Prostate gland (tissue), 2 donors: ENCODE results near the gene ABCC8.

Source experiments
- CTCF ChIP-seq, 4 experiments: fragments of 200-600 bp in 2 of 4; fragments of 450-650 bp in 2 of 4; sonication (generic) in 2 of 4; IDR thresholded peaks; 1 replicate in 3 of 4; 2 replicates in 1 of 4; pipeline ENCODE4 v1.5.1; 2016 to 2019; ENCODE audit warnings: antibody characterized with exemption in 4 of 4, mild to moderate bottlenecking in 2 of 4, moderate library complexity in 2 of 4
- POLR2A ChIP-seq: fragments of 450-650 bp; IDR thresholded peaks from one replicate; pipeline ENCODE4 v1.6.1; 2016; ENCODE audit warnings: antibody characterized with exemption, mild to moderate bottlenecking
- POLR2AphosphoS5 ChIP-seq: sonication (generic); formaldehyde crosslinking; IDR thresholded peaks from one replicate; pipeline ENCODE4 v1.6.1; 2017; ENCODE audit warnings: antibody characterized with exemption

GRCh38 chr11:17468122-17468521, 8.5 kb downstream of the ABCC8 start:
- TF ChIP-seq POLR2A, result no peak
- no peak for TF ChIP-seq CTCF (IDR thresholded peaks at IDR 0.05)
- no peak for TF ChIP-seq POLR2AphosphoS5
